ENCODE data around the gene CYP2B6. TPM values are rescaled to one million over a fixed set of nuclear protein-coding genes. Genes with fewer than 3 reads are reported as not detected.

The CYP2B6 gene
- total and polyA plus RNA-seq, 3 experiments from 2014 or later: not detected

DNA sequence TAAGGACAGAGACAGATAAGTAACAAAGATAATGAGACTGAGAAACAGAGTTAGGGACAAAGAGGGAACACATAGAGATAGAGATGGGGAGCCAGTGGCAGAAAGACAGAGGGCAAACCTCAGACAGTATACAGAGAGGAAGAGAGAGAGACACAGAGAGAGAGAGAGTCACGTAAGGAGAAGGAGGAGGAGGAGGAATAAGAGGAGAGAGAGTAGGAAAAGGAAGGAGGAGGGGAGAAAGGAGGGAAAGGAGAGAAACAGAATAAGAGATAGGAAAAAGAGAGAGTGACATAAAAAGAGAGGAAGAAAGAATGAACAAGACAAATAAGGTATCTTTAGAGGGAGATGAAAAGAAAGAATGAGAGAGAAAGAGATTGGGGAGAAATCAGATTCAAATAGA is 23.6 kb downstream of the CYP2B6 start:
- Histone ChIP-seq H3K4me1 (ENCODE audit: insufficient read depth, low read length) (no peaks in the 10 kb centered on the region), H3K4me3 (ENCODE audit: low read length) (no peak overlapping the region), H3K27ac (ENCODE audit: low read depth, low read length) (no peak overlapping the region), H3K9me3 (ENCODE audit: low read length) (no peaks in the 10 kb centered on the region), H3K36me3 (ENCODE audit: insufficient read depth, low read length) (no peaks in the 10 kb centered on the region), H3K27me3 (ENCODE audit: insufficient read depth, low read length, poor library complexity, severe bottlenecking) (peaks cover 8% of the 10 kb centered on the region)
- Mint-ChIP-seq H3K4me3 (no peak overlapping the region), H3K9me3 (no peaks in the 10 kb centered on the region), H3K27ac (peak overlapping the region in 1 of 8 donors; percentile 10), H3K27me3 (peaks cover 31 to 67% of the 10 kb centered on the region in 2 donors), H3K4me1 (peaks cover 2 to 9% (median 7%) of the 10 kb centered on the region in 3 donors), H3K36me3 (peaks cover 0 to 2% (median 0%) of the 10 kb centered on the region in 3 donors)
- DNase-seq: no peak
- POLR2A ChIA-PET: no interaction called here
- CTCF ChIA-PET: no interaction called here

DNA sequence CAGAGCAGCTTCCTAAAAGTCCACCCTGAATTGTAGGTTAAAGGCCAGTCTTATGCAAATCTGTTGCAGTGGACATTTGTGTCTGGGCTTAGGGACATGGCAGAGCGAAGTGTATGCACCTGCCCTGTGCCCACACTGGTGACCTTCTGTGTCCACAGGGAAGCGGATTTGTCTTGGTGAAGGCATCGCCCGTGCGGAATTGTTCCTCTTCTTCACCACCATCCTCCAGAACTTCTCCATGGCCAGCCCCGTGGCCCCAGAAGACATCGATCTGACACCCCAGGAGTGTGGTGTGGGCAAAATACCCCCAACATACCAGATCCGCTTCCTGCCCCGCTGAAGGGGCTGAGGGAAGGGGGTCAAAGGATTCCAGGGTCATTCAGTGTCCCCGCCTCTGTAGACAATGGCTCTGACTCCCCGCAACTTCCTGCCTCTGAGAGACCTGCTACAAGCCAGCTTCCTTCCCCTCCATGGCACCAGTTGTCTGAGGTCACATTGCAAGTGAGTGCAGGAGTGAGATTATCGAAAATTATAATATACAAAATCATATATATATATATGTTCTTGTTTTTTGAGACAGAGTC is 25.5 kb downstream of the CYP2B6 start:
- H3K4me3 ChIP-seq (ENCODE audit: low read length): no peak overlapping the region
- H3K27ac Mint-ChIP-seq: no peak overlapping the region
- no peaks in the 10 kb centered on the region for H3K9me3 ChIP-seq (ENCODE audit: low read length)
- CTCF ChIA-PET: no interaction called here
- H3K4me1 ChIP-seq (ENCODE audit: insufficient read depth, low read length): no peaks in the 10 kb centered on the region
- peaks cover 0 to 2% (median 0%) of the 10 kb centered on the region in 3 donors for H3K36me3 Mint-ChIP-seq
- no peak overlapping the region for H3K4me3 Mint-ChIP-seq
- H3K36me3 ChIP-seq (ENCODE audit: insufficient read depth, low read length): no peaks in the 10 kb centered on the region
- no peak overlapping the region for H3K27ac ChIP-seq (ENCODE audit: low read depth, low read length)
- peaks cover under 1% of the 10 kb centered on the region for H3K27me3 ChIP-seq (ENCODE audit: insufficient read depth, low read length, poor library complexity, severe bottlenecking)
- H3K27me3 Mint-ChIP-seq: peaks cover 24 to 65% of the 10 kb centered on the region in 2 donors
- peaks cover 2 to 9% (median 3%) of the 10 kb centered on the region in 3 donors for H3K4me1 Mint-ChIP-seq
- DNase-seq: peak in 1 of 5 donors; percentile 7
- no peaks in the 10 kb centered on the region for H3K9me3 Mint-ChIP-seq
- POLR2A ChIA-PET: no interaction called here

DNA sequence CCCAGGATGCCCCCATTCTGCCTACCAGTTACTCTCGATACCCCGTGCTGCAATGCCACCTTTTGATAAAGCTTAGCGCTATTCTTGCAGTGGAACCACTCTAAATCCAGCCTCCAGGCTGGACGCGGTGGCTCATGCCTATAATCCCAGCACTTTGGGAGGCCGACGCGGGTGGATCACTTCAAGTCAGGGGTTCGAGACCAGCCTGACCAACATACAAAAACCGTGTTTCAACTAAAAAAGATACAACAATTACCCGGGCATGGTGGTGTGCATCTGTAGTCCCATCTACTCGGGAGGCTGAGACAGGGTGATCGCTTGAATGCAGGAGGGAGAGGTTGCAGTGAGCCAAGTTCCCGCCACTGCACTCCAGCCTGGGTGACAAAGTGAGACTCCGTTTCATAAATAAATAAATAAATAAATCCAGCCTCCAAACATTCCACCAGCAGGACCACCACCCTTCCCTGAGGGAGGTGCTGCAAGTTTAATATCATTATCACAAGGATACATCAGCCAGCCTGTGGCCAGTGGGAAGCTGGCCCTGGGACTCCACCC is 27.7 kb downstream of the CYP2B6 start:
- Histone ChIP-seq H3K36me3 (ENCODE audit: insufficient read depth, low read length) (no peaks in the 10 kb centered on the region), H3K27me3 (ENCODE audit: insufficient read depth, low read length, poor library complexity, severe bottlenecking) (no peaks in the 10 kb centered on the region), H3K27ac (ENCODE audit: low read depth, low read length) (no peak overlapping the region), H3K4me3 (ENCODE audit: low read length) (no peak overlapping the region), H3K9me3 (ENCODE audit: low read length) (no peaks in the 10 kb centered on the region), H3K4me1 (ENCODE audit: insufficient read depth, low read length) (no peaks in the 10 kb centered on the region)
- H3K4me1 Mint-ChIP-seq: peaks cover 2 to 9% (median 3%) of the 10 kb centered on the region in 3 donors
- no peak overlapping the region for H3K27ac Mint-ChIP-seq
- no peak overlapping the region for H3K4me3 Mint-ChIP-seq
- ChIA-PET CTCF (interaction anchor here (1.2 kb wide), 1 partner anchor 18 kb away, joined by 3 read pairs; no protein-coding TSS in a partner anchor), POLR2A (no interaction called here)
- no peaks in the 10 kb centered on the region for H3K9me3 Mint-ChIP-seq
- DNase-seq: no peak
- peaks cover 22 to 54% of the 10 kb centered on the region in 2 donors for H3K27me3 Mint-ChIP-seq
- H3K36me3 Mint-ChIP-seq: peaks cover 0 to 6% (median 0%) of the 10 kb centered on the region in 3 donors

DNA sequence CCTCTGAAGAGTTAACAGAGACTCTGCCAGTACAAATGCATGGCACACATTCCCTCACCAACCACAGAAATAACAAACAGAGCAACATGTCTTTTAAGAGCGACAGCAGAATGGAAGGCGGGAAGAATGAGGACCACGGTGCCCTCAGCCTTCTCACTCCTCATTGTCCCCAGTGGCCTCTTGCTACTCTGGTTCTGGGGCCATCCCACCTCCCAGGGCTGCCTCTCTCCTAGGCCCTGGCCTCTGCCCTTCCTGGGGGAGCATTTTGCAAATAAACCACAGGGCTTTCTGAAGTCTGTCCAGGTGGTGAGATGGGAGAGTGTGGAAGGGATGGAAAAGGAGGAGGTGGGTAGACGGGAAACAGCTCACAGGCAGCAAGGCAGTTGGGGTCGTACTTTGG is 28.3 kb downstream of the CYP2B6 start:
- peaks cover 2 to 9% (median 3%) of the 10 kb centered on the region in 3 donors for H3K4me1 Mint-ChIP-seq
- H3K27me3 Mint-ChIP-seq: peaks cover 24 to 52% of the 10 kb centered on the region in 2 donors
- Histone ChIP-seq H3K4me1 (ENCODE audit: insufficient read depth, low read length) (no peaks in the 10 kb centered on the region), H3K4me3 (ENCODE audit: low read length) (no peak overlapping the region), H3K27ac (ENCODE audit: low read depth, low read length) (no peak overlapping the region), H3K36me3 (ENCODE audit: insufficient read depth, low read length) (no peaks in the 10 kb centered on the region), H3K9me3 (ENCODE audit: low read length) (no peaks in the 10 kb centered on the region), H3K27me3 (ENCODE audit: insufficient read depth, low read length, poor library complexity, severe bottlenecking) (peaks cover 2% of the 10 kb centered on the region)
- H3K9me3 Mint-ChIP-seq: no peaks in the 10 kb centered on the region
- H3K4me3 Mint-ChIP-seq: no peak overlapping the region
- H3K27ac Mint-ChIP-seq: no peak overlapping the region
- POLR2A ChIA-PET: no interaction called here
- CTCF ChIA-PET: interaction anchor here (1.2 kb wide), 1 partner anchor 18 kb away, joined by 3 read pairs; no protein-coding TSS in a partner anchor
- peaks cover 0 to 6% (median 0%) of the 10 kb centered on the region in 3 donors for H3K36me3 Mint-ChIP-seq
- no peak for DNase-seq

DNA sequence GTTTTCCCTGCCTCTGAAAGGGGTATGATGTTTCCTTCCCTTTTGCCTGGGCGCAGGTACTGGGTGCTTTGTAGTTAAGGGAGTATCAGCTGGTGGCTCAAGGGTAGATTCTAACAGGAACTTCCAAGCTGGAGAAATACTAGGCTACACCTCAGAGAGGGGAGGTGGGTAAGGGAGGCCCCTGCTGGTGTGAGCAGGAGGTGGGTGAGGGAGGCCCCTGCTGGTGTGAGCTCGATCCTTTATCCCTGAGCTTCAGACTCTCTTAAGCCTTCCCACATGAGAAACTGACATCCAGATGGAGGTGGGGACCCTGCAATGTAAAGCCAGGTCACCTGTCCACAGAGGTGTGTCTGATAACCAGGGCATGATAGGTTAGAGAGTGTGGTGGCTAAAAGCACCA is 32.1 kb downstream of the CYP2B6 start:
- no peak overlapping the region for H3K27ac Mint-ChIP-seq
- ChIA-PET POLR2A (no interaction called here), CTCF (no interaction called here)
- no peaks in the 10 kb centered on the region for H3K36me3 ChIP-seq (ENCODE audit: insufficient read depth, low read length)
- H3K36me3 Mint-ChIP-seq: peaks cover 0 to 16% (median 0%) of the 10 kb centered on the region in 3 donors
- H3K4me1 Mint-ChIP-seq: no peaks in the 10 kb centered on the region
- no peak overlapping the region for H3K4me3 ChIP-seq (ENCODE audit: low read length)
- H3K9me3 ChIP-seq (ENCODE audit: low read length): no peaks in the 10 kb centered on the region
- H3K27me3 ChIP-seq (ENCODE audit: insufficient read depth, low read length, poor library complexity, severe bottlenecking): peaks cover 11% of the 10 kb centered on the region
- no peaks in the 10 kb centered on the region for H3K4me1 ChIP-seq (ENCODE audit: insufficient read depth, low read length)
- no peak for DNase-seq
- H3K27me3 Mint-ChIP-seq: peaks cover 23 to 69% of the 10 kb centered on the region in 2 donors
- H3K4me3 Mint-ChIP-seq: no peak overlapping the region
- H3K9me3 Mint-ChIP-seq: peaks cover 0 to 2% (median 0%) of the 10 kb centered on the region in 5 donors
- H3K27ac ChIP-seq (ENCODE audit: low read depth, low read length): no peak overlapping the region

DNA sequence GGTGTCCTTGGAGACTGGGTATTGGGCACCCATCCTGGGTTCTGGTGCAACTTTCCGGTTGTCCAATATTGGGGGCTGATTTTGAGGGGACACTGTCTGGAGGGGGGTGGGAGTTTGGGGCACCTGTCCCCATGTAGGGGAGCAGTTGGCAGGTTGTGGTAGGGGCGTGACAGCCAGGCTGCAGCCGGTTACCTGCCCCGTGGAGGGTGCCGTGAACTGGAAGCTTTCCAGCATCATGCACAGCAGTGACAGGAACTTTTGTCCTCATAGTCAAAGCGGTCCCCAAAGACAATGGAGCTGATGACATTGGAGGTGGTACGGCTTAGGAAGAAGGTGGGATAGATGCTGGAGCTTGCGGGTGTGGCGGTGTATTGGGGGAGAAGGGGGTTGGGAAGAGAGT is 34.3 kb downstream of the CYP2B6 start:
- H3K27me3 Mint-ChIP-seq: peaks cover 19 to 61% of the 10 kb centered on the region in 2 donors
- no peaks in the 10 kb centered on the region for H3K9me3 ChIP-seq (ENCODE audit: low read length)
- peaks cover 0 to 2% (median 0%) of the 10 kb centered on the region in 5 donors for H3K9me3 Mint-ChIP-seq
- H3K36me3 Mint-ChIP-seq: peaks cover 0 to 16% (median 0%) of the 10 kb centered on the region in 3 donors
- H3K27me3 ChIP-seq (ENCODE audit: insufficient read depth, low read length, poor library complexity, severe bottlenecking): peaks cover 11% of the 10 kb centered on the region
- ChIA-PET POLR2A (no interaction called here), CTCF (no interaction called here)
- no peaks in the 10 kb centered on the region for H3K4me1 ChIP-seq (ENCODE audit: insufficient read depth, low read length)
- no peak overlapping the region for H3K4me3 Mint-ChIP-seq
- no peak overlapping the region for H3K27ac Mint-ChIP-seq
- no peak overlapping the region for H3K27ac ChIP-seq (ENCODE audit: low read depth, low read length)
- H3K36me3 ChIP-seq (ENCODE audit: insufficient read depth, low read length): no peaks in the 10 kb centered on the region
- H3K4me3 ChIP-seq (ENCODE audit: low read length): no peak overlapping the region
- no peak for DNase-seq
- H3K4me1 Mint-ChIP-seq: no peaks in the 10 kb centered on the region

DNA sequence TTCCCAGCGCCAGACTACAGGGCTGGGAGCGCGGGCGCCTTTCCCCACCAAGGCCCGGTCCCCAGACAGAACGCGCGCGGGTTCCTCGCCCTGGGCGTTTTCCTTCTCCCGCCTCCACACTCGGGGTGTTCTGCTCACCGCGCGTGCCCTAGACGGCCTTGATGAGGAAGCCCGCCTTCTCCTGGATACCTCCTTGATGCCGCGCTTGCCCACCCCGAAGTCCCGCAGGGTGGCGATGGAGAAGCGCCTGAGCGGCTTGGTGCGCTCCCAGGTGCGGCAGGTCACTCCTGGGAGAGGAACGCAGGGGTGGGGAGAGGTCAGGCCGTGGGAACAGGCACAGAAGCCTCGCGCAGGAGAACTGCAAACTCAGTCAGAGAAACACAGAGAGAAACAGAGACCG is 34.8 kb downstream of the CYP2B6 start:
- no peak overlapping the region for H3K4me3 ChIP-seq (ENCODE audit: low read length)
- Mint-ChIP-seq H3K4me3 (no peak overlapping the region), H3K36me3 (peaks cover 0 to 16% (median 0%) of the 10 kb centered on the region in 3 donors), H3K4me1 (no peaks in the 10 kb centered on the region), H3K27ac (no peak overlapping the region), H3K9me3 (peaks cover 0 to 2% (median 0%) of the 10 kb centered on the region in 5 donors), H3K27me3 (peaks cover 17 to 57% of the 10 kb centered on the region in 2 donors)
- H3K9me3 ChIP-seq (ENCODE audit: low read length): no peaks in the 10 kb centered on the region
- ChIA-PET CTCF (no interaction called here), POLR2A (no interaction called here)
- no peaks in the 10 kb centered on the region for H3K36me3 ChIP-seq (ENCODE audit: insufficient read depth, low read length)
- no peak for DNase-seq
- H3K27ac ChIP-seq (ENCODE audit: low read depth, low read length): no peak overlapping the region
- no peaks in the 10 kb centered on the region for H3K4me1 ChIP-seq (ENCODE audit: insufficient read depth, low read length)
- peaks cover 11% of the 10 kb centered on the region for H3K27me3 ChIP-seq (ENCODE audit: insufficient read depth, low read length, poor library complexity, severe bottlenecking)

DNA sequence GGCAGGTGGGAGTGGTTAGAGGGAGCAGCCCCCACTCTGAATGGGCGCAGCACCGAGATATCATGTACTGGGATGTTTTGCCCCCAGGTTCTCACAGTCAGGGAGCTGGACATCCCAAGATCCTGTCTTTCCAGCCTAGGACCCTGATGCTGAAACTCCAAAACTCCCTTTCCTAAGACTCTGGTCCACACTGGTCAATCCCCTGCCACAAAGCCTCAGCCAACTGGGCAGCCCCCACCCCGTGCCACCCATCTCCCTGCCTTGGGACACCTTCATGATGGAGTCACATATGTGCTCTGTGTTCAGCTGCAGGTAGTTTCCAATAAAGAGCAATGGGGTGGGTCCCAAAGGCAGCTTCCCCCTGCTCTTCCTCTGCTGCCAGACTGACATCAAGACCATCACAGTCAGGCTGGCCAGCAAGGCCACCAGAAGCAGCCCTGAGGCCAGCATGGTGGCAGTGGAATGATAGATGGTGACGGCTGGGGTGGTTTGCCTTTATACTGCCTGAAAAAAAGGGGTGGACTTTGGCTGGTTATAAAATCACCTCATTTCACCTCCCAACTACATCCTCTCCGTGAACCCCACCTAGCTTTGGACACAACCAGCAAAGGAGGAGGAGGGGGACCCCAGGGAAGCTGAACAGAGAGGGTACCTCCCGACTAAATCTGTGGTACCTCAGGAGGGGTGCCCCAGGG is 36.3 kb downstream of the CYP2B6 start:
- CTCF ChIA-PET: no interaction called here
- Histone ChIP-seq H3K27ac (ENCODE audit: low read depth, low read length) (no peak overlapping the region), H3K4me1 (ENCODE audit: insufficient read depth, low read length) (no peaks in the 10 kb centered on the region), H3K27me3 (ENCODE audit: insufficient read depth, low read length, poor library complexity, severe bottlenecking) (peaks cover 11% of the 10 kb centered on the region), H3K4me3 (ENCODE audit: low read length) (no peak overlapping the region), H3K9me3 (ENCODE audit: low read length) (no peaks in the 10 kb centered on the region), H3K36me3 (ENCODE audit: insufficient read depth, low read length) (no peaks in the 10 kb centered on the region)
- Mint-ChIP-seq H3K36me3 (peaks cover 0 to 23% (median 0%) of the 10 kb centered on the region in 3 donors), H3K27ac (no peak overlapping the region), H3K4me1 (peaks cover 0 to 5% (median 0%) of the 10 kb centered on the region in 3 donors), H3K9me3 (peaks cover 0 to 7% (median 0%) of the 10 kb centered on the region in 5 donors), H3K27me3 (peaks cover 17 to 53% of the 10 kb centered on the region in 2 donors), H3K4me3 (no peak overlapping the region)
- DNase-seq: no peak
- POLR2A ChIA-PET: no interaction called here

Data from CD8-positive, alpha-beta memory T cell (primary cell).